OCI-LY7 (cell line): ENCODE data around the gene TSTD1.

Experiments
- CTCF ChIP-seq: fragments of 200-600 bp; sonication (generic); conservative IDR thresholded peaks from 2 replicates; pipeline ENCODE4 v1.5.1; 2014; ENCODE audit warnings: mild to moderate bottlenecking, antibody characterized with exemption, low read length, moderate library complexity, mixed read lengths
- EZH2phosphoT487 ChIP-seq: fragments of 200-600 bp; sonication (generic); IDR thresholded peaks from 2 replicates; pipeline ENCODE4 v1.6.1; 2018; ENCODE audit warnings: low read depth, borderline replicate concordance, mild to moderate bottlenecking, mixed run types, antibody characterized with exemption, low read length, moderate library complexity, mixed read lengths

GRCh38 chr1:161021165-161021969 is 17.4 kb downstream of the TSTD1 start:
- TF ChIP-seq CTCF: no peak
- TF ChIP-seq EZH2phosphoT487: no peak
